ENCODE measurements around the gene CTBP2.

GRCh38 chr10:124967255-124967654, 193.1 kb downstream of the CTBP2 start:
- TF ChIP-seq CTCF (IDR thresholded peaks at IDR 0.05) (no peak), POLR2A (IDR thresholded peaks at IDR 0.05) (no peak)
